Measurements from ENCODE around the gene LRG1. TPM values are rescaled to one million over a fixed set of nuclear protein-coding genes. Genes with fewer than 3 reads are reported as not detected.

Gene LRG1
- total and polyA plus RNA-seq, 4 donors = 0.75 to 2.8 (median 1.4) TPM

- no peak overlapping the region for H3K27ac ChIP-seq (ENCODE audit: low read depth in 1 of 2, low read length in 2 of 2)
- H3K36me3 ChIP-seq (ENCODE audit: control insufficient read depth in 1 of 2, insufficient read depth in 2 of 2, low read length in 1 of 2) = no peaks in the 10 kb centered on the region
- WGBS, 2 donors = 68 to 71% methylated on average over 43 of the region's 43 CpGs
- DNase-seq = no peak
- no peaks in the 10 kb centered on the region for H3K9me3 ChIP-seq (ENCODE audit: control insufficient read depth, low read length)
- H3K4me1 ChIP-seq (ENCODE audit: control insufficient read depth in 1 of 2, insufficient read depth in 2 of 2, low read length in 2 of 2) = no peaks in the 10 kb centered on the region
- intact Hi-C loops (cut with DNase I) = loop anchor here (5.0 kb wide), 1 partner anchor 81 kb away; the partner anchor contains the start of gene TNFAIP8L1 (in 2 of the 2)
- ATAC-seq (ENCODE audit: low FRiP score) = no peak
- no peak overlapping the region for H3K4me3 ChIP-seq (ENCODE audit: low read length in 2 of 2)
- no peaks in the 10 kb centered on the region for H3K27me3 ChIP-seq (ENCODE audit: control insufficient read depth in 1 of 2, insufficient read depth in 2 of 2, low read length in 1 of 2)
These were observed 16.1 kb upstream of the LRG1 start for GRCh38 chr19:4555657-4556561.

- WGBS, 2 donors = 72 to 73% methylated on average over 7 of the region's 7 CpGs
- intact Hi-C loops (cut with DNase I) = loop anchor here (5.0 kb wide), 1 partner anchor 83 kb away; the partner anchor contains the start of gene TNFAIP8L1 (in 2 of the 2)
- no peak for ATAC-seq (ENCODE audit: low FRiP score)
These were observed 14.9 kb upstream of the LRG1 start for GRCh38 chr19:4554717-4555116.

GRCh38 chr19:4553775-4554174 lies 13.9 kb upstream of the LRG1 start:
- Histone ChIP-seq H3K9me3 (ENCODE audit: control insufficient read depth, low read length) (no peaks in the 10 kb centered on the region), H3K27me3 (ENCODE audit: control insufficient read depth in 1 of 2, insufficient read depth in 2 of 2, low read length in 1 of 2) (no peaks in the 10 kb centered on the region), H3K4me3 (ENCODE audit: low read length in 2 of 2) (no peak overlapping the region), H3K27ac (ENCODE audit: low read depth in 1 of 2, low read length in 2 of 2) (no peak overlapping the region), H3K36me3 (ENCODE audit: control insufficient read depth in 1 of 2, insufficient read depth in 2 of 2, low read length in 1 of 2) (no peaks in the 10 kb centered on the region), H3K4me1 (ENCODE audit: control insufficient read depth in 1 of 2, insufficient read depth in 2 of 2, low read length in 2 of 2) (no peaks in the 10 kb centered on the region)
- 58 to 92% methylated on average over 3 of the region's 3 CpGs for WGBS, 2 donors
- no peak for DNase-seq
- intact Hi-C loops (cut with DNase I) = no loop called here
- no peak for ATAC-seq (ENCODE audit: low FRiP score)

More at GRCh38 chr19:4554717-4555116, 14.9 kb upstream of the LRG1 start:
- Histone ChIP-seq H3K4me1 (ENCODE audit: control insufficient read depth in 1 of 2, insufficient read depth in 2 of 2, low read length in 2 of 2) (no peaks in the 10 kb centered on the region), H3K9me3 (ENCODE audit: control insufficient read depth, low read length) (no peaks in the 10 kb centered on the region), H3K27me3 (ENCODE audit: control insufficient read depth in 1 of 2, insufficient read depth in 2 of 2, low read length in 1 of 2) (no peaks in the 10 kb centered on the region), H3K4me3 (ENCODE audit: low read length in 2 of 2) (no peak overlapping the region), H3K27ac (ENCODE audit: low read depth in 1 of 2, low read length in 2 of 2) (no peak overlapping the region), H3K36me3 (ENCODE audit: control insufficient read depth in 1 of 2, insufficient read depth in 2 of 2, low read length in 1 of 2) (no peaks in the 10 kb centered on the region)
- no peak for DNase-seq

DNA sequence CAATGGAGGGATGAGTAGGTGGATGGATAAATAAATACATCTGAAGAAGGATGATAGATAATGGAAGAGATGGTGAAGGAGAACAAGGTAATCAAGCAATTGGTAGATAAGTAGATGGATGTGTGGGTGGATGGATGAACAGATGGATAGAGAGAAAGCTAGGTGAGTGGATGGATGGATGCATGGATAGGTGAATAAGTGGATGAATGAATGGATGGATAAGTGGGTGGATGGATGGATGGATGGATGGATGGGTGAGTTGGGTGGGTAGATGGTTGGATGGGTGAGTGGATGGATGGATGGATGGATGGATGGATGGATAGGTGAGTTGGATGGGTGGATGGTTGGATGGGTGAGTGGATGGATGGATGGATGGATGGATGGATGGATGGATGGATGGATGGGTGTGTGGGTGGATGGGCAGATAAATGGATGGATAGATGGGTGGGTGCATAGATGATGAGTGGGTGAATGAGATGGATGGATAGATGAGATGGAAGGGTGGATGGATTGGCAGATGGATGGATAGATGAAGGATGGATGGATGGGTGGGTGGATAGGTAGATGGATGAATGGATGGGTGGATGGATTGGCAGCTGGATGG lies 13.4 kb upstream of the LRG1 start:
- Histone ChIP-seq H3K36me3 (ENCODE audit: control insufficient read depth in 1 of 2, insufficient read depth in 2 of 2, low read length in 1 of 2) (no peaks in the 10 kb centered on the region), H3K4me1 (ENCODE audit: control insufficient read depth in 1 of 2, insufficient read depth in 2 of 2, low read length in 2 of 2) (no peaks in the 10 kb centered on the region), H3K27me3 (ENCODE audit: control insufficient read depth in 1 of 2, insufficient read depth in 2 of 2, low read length in 1 of 2) (no peaks in the 10 kb centered on the region), H3K4me3 (ENCODE audit: low read length in 2 of 2) (no peak overlapping the region), H3K27ac (ENCODE audit: low read depth in 1 of 2, low read length in 2 of 2) (no peak overlapping the region), H3K9me3 (ENCODE audit: control insufficient read depth, low read length) (no peaks in the 10 kb centered on the region)
- DNase-seq = no peak
- intact Hi-C loops (cut with DNase I) = no loop called here
- ATAC-seq (ENCODE audit: low FRiP score) = no peak

DNA sequence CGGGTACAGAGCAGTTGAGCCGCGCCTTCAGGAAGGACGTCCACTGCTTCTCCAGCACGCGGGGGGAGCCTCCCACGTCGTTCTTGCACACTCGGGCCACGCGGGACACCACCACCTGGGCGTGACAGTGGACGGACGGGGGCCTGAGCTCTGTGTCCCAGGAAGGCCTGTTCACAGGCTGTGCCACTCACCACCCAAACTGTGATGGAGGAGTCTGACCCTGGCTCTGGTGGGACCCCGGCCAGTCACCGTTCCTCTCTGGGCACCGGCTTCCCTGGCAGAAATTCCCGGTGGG lies 12.6 kb upstream of the LRG1 start:
- Histone ChIP-seq H3K27ac (ENCODE audit: low read depth in 1 of 2, low read length in 2 of 2) (no peak overlapping the region), H3K4me3 (ENCODE audit: low read length in 2 of 2) (no peak overlapping the region), H3K27me3 (ENCODE audit: control insufficient read depth in 1 of 2, insufficient read depth in 2 of 2, low read length in 1 of 2) (no peaks in the 10 kb centered on the region), H3K9me3 (ENCODE audit: control insufficient read depth, low read length) (no peaks in the 10 kb centered on the region), H3K4me1 (ENCODE audit: control insufficient read depth in 1 of 2, insufficient read depth in 2 of 2, low read length in 2 of 2) (no peaks in the 10 kb centered on the region), H3K36me3 (ENCODE audit: control insufficient read depth in 1 of 2, insufficient read depth in 2 of 2, low read length in 1 of 2) (no peaks in the 10 kb centered on the region)
- intact Hi-C loops (cut with DNase I) = no loop called here
- ATAC-seq (ENCODE audit: low FRiP score) = no peak
- 82 to 83% methylated on average over 18 of the region's 18 CpGs for WGBS, 2 donors
- DNase-seq = no peak

GRCh38 chr19:4550479-4551050 lies 10.7 kb upstream of the LRG1 start:
- Histone ChIP-seq H3K9me3 (ENCODE audit: control insufficient read depth, low read length) (no peaks in the 10 kb centered on the region), H3K4me1 (ENCODE audit: control insufficient read depth in 1 of 2, insufficient read depth in 2 of 2, low read length in 2 of 2) (no peaks in the 10 kb centered on the region), H3K4me3 (ENCODE audit: low read length in 2 of 2) (no peak overlapping the region), H3K27me3 (ENCODE audit: control insufficient read depth in 1 of 2, insufficient read depth in 2 of 2, low read length in 1 of 2) (no peaks in the 10 kb centered on the region), H3K36me3 (ENCODE audit: control insufficient read depth in 1 of 2, insufficient read depth in 2 of 2, low read length in 1 of 2) (no peaks in the 10 kb centered on the region), H3K27ac (ENCODE audit: low read depth in 1 of 2, low read length in 2 of 2) (no peak overlapping the region)
- DNase-seq (no peak), ATAC-seq (ENCODE audit: low FRiP score) (no peak)
- intact Hi-C loops (cut with DNase I) = no loop called here
- 86 to 87% methylated on average over 26 of the region's 26 CpGs for WGBS, 2 donors

GRCh38 chr19:4550018-4550417 lies 10.2 kb upstream of the LRG1 start:
- WGBS, 2 donors = 91 to 94% methylated on average over 18 of the region's 18 CpGs
- no peaks in the 10 kb centered on the region for H3K9me3 ChIP-seq (ENCODE audit: control insufficient read depth, low read length)
- no peaks in the 10 kb centered on the region for H3K27me3 ChIP-seq (ENCODE audit: control insufficient read depth in 1 of 2, insufficient read depth in 2 of 2, low read length in 1 of 2)
- no peak for ATAC-seq (ENCODE audit: low FRiP score)
- no peak for DNase-seq
- H3K36me3 ChIP-seq (ENCODE audit: control insufficient read depth in 1 of 2, insufficient read depth in 2 of 2, low read length in 1 of 2) = no peaks in the 10 kb centered on the region
- H3K4me1 ChIP-seq (ENCODE audit: control insufficient read depth in 1 of 2, insufficient read depth in 2 of 2, low read length in 2 of 2) = no peaks in the 10 kb centered on the region
- no peak overlapping the region for H3K27ac ChIP-seq (ENCODE audit: low read depth in 1 of 2, low read length in 2 of 2)
- intact Hi-C loops (cut with DNase I) = no loop called here
- H3K4me3 ChIP-seq (ENCODE audit: low read length in 2 of 2) = no peak overlapping the region

DNA sequence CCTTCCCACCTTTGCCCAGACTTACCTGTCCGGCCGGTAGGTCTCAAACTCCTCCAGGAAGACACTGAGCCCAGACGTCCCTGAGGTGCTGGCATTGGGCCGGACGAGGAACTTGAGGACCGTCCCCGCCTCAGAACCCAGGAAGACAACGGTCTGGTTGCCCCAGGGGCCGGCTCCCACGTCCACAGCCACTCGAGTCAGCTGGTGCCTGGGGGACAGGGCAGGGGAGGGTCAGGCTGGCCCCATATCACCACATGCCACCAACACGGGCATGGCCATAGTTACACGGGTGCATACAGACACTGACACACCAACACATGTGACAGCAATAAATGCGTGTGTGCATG lies 8.4 kb upstream of the LRG1 start:
- intact Hi-C loops (cut with DNase I) = no loop called here
- H3K4me1 ChIP-seq (ENCODE audit: control insufficient read depth in 1 of 2, insufficient read depth in 2 of 2, low read length in 2 of 2) = no peaks in the 10 kb centered on the region
- no peaks in the 10 kb centered on the region for H3K36me3 ChIP-seq (ENCODE audit: control insufficient read depth in 1 of 2, insufficient read depth in 2 of 2, low read length in 1 of 2)
- no peaks in the 10 kb centered on the region for H3K9me3 ChIP-seq (ENCODE audit: control insufficient read depth, low read length)
- WGBS, 2 donors = 69 to 73% methylated on average over 12 to 14 of the region's 14 CpGs
- no peaks in the 10 kb centered on the region for H3K27me3 ChIP-seq (ENCODE audit: control insufficient read depth in 1 of 2, insufficient read depth in 2 of 2, low read length in 1 of 2)
- ATAC-seq (ENCODE audit: low FRiP score) (no peak), DNase-seq (no peak)
- no peak overlapping the region for H3K4me3 ChIP-seq (ENCODE audit: low read length in 2 of 2)
- H3K27ac ChIP-seq (ENCODE audit: low read depth in 1 of 2, low read length in 2 of 2) = no peak overlapping the region

Data from aorta (tissue), 5 donors.